Measurements from ENCODE around the gene KIF13A.

GRCh38 chr6:17842934-17843821, 144.3 kb downstream of the KIF13A start:
- no peak for TF ChIP-seq CTCF (IDR thresholded peaks at IDR 0.05)
- TF ChIP-seq EZH2 (IDR thresholded peaks at IDR 0.05): no peak
- TF ChIP-seq EZH2phosphoT487 (IDR thresholded peaks at IDR 0.05): no peak
